ENCODE data around the gene B4GALT6.

- TF ChIP-seq RAD21 (IDR thresholded peaks at IDR 0.05; ENCODE audit: insufficient read depth, low read depth, low read length): no peak
- no peak for TF ChIP-seq YY1 (IDR thresholded peaks at IDR 0.05; ENCODE audit: low read depth, low read length)
- TF ChIP-seq EZH2 (IDR thresholded peaks at IDR 0.05; ENCODE audit: borderline replicate concordance, control insufficient read depth, low read depth, low read length): no peak
- no peak for TF ChIP-seq CTCF (IDR thresholded peaks at IDR 0.05 in 2 of 3, conservative IDR thresholded peaks at IDR 0.05 in 1 of 3; ENCODE audit: control insufficient read depth in 2 of 3, extremely low read depth in 1 of 3, insufficient read depth in 1 of 3, low read depth in 3 of 3, low read length in 3 of 3)
- no peak for TF ChIP-seq NFYB (IDR thresholded peaks at IDR 0.05; ENCODE audit: insufficient read depth, low read depth, low read length)
- TF ChIP-seq TAF1 (IDR thresholded peaks at IDR 0.05; ENCODE audit: borderline replicate concordance, low read depth, low read length): no peak
- no peak for TF ChIP-seq POLR2AphosphoS5 (IDR thresholded peaks at IDR 0.05; ENCODE audit: low read length)
- TF ChIP-seq, protein P1, sequence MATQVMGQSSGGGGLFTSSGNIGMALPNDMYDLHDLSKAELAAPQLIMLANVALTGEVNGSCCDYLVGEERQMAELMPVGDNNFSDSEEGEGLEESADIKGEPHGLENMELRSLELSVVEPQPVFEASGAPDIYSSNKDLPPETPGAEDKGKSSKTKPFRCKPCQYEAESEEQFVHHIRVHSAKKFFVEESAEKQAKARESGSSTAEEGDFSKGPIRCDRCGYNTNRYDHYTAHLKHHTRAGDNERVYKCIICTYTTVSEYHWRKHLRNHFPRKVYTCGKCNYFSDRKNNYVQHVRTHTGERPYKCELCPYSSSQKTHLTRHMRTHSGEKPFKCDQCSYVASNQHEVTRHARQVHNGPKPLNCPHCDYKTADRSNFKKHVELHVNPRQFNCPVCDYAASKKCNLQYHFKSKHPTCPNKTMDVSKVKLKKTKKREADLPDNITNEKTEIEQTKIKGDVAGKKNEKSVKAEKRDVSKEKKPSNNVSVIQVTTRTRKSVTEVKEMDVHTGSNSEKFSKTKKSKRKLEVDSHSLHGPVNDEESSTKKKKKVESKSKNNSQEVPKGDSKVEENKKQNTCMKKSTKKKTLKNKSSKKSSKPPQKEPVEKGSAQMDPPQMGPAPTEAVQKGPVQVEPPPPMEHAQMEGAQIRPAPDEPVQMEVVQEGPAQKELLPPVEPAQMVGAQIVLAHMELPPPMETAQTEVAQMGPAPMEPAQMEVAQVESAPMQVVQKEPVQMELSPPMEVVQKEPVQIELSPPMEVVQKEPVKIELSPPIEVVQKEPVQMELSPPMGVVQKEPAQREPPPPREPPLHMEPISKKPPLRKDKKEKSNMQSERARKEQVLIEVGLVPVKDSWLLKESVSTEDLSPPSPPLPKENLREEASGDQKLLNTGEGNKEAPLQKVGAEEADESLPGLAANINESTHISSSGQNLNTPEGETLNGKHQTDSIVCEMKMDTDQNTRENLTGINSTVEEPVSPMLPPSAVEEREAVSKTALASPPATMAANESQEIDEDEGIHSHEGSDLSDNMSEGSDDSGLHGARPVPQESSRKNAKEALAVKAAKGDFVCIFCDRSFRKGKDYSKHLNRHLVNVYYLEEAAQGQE (IDR thresholded peaks at IDR 0.05; ENCODE audit: low read depth, low read length): no peak
- no peak for TF ChIP-seq ATF3 (IDR thresholded peaks at IDR 0.05; ENCODE audit: borderline replicate concordance, extremely low read depth, low read depth, low read length)
- TF ChIP-seq ZNF217 (IDR thresholded peaks at IDR 0.05): no peak
- no peak for TF ChIP-seq CHD1 (IDR thresholded peaks at IDR 0.05; ENCODE audit: low read depth, low read length)
- TF ChIP-seq SIN3A (IDR thresholded peaks at IDR 0.05; ENCODE audit: low read depth, low read length): no peak
- no peak for TF ChIP-seq ZNF384 (IDR thresholded peaks at IDR 0.05; ENCODE audit: borderline replicate concordance, low read depth, low read length)
These were observed 93.3 kb downstream of the B4GALT6 start for GRCh38 chr18:31591113-31591512.
